Measurements from ENCODE around the gene KLHDC7B.

DNA sequence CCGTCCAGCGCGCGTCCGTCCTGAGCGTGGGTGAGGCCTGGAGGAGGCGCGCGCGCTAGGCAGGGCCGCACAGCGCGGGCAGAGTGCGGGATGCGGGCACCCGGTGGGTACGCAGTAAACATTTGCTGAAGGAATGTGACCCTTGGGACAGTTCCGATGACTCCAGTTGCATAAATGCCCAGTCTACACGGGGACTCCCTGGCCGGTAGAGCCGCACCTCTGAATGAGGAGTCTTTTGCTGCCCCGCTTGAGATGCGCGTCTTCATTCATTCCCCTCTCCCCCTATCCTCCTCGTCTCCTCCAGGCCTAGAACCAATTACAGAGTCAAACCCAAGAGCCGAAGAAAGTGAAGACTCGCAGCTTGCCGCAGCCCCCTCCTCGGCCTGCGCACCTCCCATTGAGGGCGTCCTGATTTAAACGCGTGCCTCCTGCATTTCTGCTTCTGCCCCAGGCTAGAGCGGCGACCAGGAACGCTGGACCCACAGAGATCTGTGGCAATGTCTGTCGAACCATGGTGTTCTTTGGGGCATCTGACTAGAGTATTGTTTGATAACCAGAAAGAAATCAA, 37.7 kb downstream of the KLHDC7B start:
- TF ChIP-seq, protein P1, sequence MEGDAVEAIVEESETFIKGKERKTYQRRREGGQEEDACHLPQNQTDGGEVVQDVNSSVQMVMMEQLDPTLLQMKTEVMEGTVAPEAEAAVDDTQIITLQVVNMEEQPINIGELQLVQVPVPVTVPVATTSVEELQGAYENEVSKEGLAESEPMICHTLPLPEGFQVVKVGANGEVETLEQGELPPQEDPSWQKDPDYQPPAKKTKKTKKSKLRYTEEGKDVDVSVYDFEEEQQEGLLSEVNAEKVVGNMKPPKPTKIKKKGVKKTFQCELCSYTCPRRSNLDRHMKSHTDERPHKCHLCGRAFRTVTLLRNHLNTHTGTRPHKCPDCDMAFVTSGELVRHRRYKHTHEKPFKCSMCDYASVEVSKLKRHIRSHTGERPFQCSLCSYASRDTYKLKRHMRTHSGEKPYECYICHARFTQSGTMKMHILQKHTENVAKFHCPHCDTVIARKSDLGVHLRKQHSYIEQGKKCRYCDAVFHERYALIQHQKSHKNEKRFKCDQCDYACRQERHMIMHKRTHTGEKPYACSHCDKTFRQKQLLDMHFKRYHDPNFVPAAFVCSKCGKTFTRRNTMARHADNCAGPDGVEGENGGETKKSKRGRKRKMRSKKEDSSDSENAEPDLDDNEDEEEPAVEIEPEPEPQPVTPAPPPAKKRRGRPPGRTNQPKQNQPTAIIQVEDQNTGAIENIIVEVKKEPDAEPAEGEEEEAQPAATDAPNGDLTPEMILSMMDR (conservative IDR thresholded peaks at IDR 0.05; ENCODE audit: low read depth, low read length), result no peak
- no peak for TF ChIP-seq EZH2 (IDR thresholded peaks at IDR 0.05; ENCODE audit: borderline replicate concordance, low read depth, low read length, poor library complexity, severe bottlenecking)

Measured in A673 (cell line).